Adrenal gland (tissue), 12 donors: ENCODE data around the gene PCGF2. TPM values are rescaled to one million over a fixed set of nuclear protein-coding genes. Genes with fewer than 3 reads are reported as not detected.
A peak's percentile ranks its signal among the peaks of the same experiment; 100 is the strongest.

Experiments used
- DNase-seq, 7 donors: peaks; one replicate each; pipeline ENCODE4 v3.0.0-alpha.2; 2019 to 2020
- H3K27ac ChIP-seq, 5 donors: fragments of 200-600 bp; sonication (generic) in 4 of 5; 1 replicate in 3 of 5; 2 replicates in 2 of 5; pipeline versions ENCODE4 v1.5.1 to v1.8.0; 2016 to 2020; ENCODE audit warnings: mild to moderate bottlenecking in 1 of 5
- H3K27me3 ChIP-seq: fragments of 200-600 bp; 2 replicates; pipeline ENCODE4 v1.8.0; 2021
- H3K36me3 ChIP-seq, 2 donors: fragments of 200-600 bp; replicated peaks in 1 of 2; 1 replicate in 1 of 2; 2 replicates in 1 of 2; pipeline versions ENCODE4 v1.5.1 to v1.8.0; 2018 to 2022
- H3K4me1 ChIP-seq, 2 donors: fragments of 200-600 bp; replicated peaks in 1 of 2; 1 replicate in 1 of 2; 2 replicates in 1 of 2; pipeline versions ENCODE4 v1.5.1 to v1.8.0; 2018 to 2021
- H3K4me3 ChIP-seq, 4 donors: fragments of 200-600 bp; sonication (generic) in 3 of 4; one replicate each; pipeline ENCODE4 v1.5.1; 2016 to 2018
- H3K9me3 ChIP-seq, 3 donors: fragments of 200-600 bp; sonication (generic) in 1 of 3; replicated peaks in 1 of 3; 1 replicate in 2 of 3; 2 replicates in 1 of 3; pipeline versions ENCODE4 v1.5.1 to v1.8.0; 2016 to 2021
- POLR2A ChIP-seq, 2 donors: fragments of 450-650 bp; IDR thresholded peaks; one replicate each; pipeline ENCODE4 v1.6.1; 2017; ENCODE audit warnings: antibody characterized with exemption in 2 of 2, mild to moderate bottlenecking in 2 of 2, moderate library complexity in 1 of 2
- WGBS, 4 donors: extraction: QIAGEN DNeasy Blood & Tissue Kit in 2 of 4; methylation state at CpG; one replicate each; pipeline versions ENCODE4 v1.1.5 to v1.1.7; 2013 to 2017; 5-methylcytosine and 5-hydroxymethylcytosine counted together
- intact Hi-C, 2 donors: fragments of 100-400 bp; cut with DNase I; formaldehyde crosslinking; loops; one replicate each; pipeline versions ENCODE4 v1.14.1 to v1.15.0; 2022 to 2023
- polyA plus RNA-seq, 3 donors: library from polyadenylated mRNA; stranded (reverse); fragments of 200-250 nt in 2 of 3; fragments of 350-450 nt in 1 of 3; fragmentation: Illumina TruSeq in 1 of 3; extraction: RNeasy Lipid Tissue Mini Kit (QIAGEN cat#74804) in 1 of 3; gene quantifications; one replicate each; pipeline ENCODE4 v1.2.3, GENCODE V29; 2013 to 2014
- total RNA-seq, 9 donors: library from RNA; depleted of rRNA in 4 of 9; stranded (reverse); fragments of >200 nt in 4 of 9; fragments of 120-200 nt in 1 of 9; fragmentation: NEBNext Ultra II Directional in 1 of 9; extraction: Animal tissue kit (Norgen Biotek cat#: 25700) in 1 of 9; gene quantifications; one replicate each; pipeline versions ENCODE4 v1.1.0 to v1.2.4, GENCODE V29; 2013 to 2023
- TF ChIP-seq, protein P1 (sequence below), 6 experiments: fragments of 450-650 bp in 4 of 6; fragments of 200-600 bp in 2 of 6; sonication (generic) in 1 of 6; IDR thresholded peaks; 1 replicate in 5 of 6; 2 replicates in 1 of 6; pipeline versions ENCODE4 v1.5.1 to v1.8.0; 2016 to 2021; ENCODE audit warnings: antibody characterized with exemption in 6 of 6, mild to moderate bottlenecking in 2 of 6, moderate library complexity in 1 of 6
- donor health status: healthy with polysubstance abuse.
- donor health status: Bipolar disorder and iron deficiency.
- donor health status: DM: yes; HTN: yes; CAD: no.
- donor health status: DM: no; HTN: no; CAD: no.
- donor health status: DM: no; HTN: no; CAD: no.
- donor health status: DM: yes; HTN: yes; CAD: no.

Gene PCGF2
- total and polyA plus RNA-seq, 12 donors = 7.4 to 233 (median 38.9) TPM

DNA sequence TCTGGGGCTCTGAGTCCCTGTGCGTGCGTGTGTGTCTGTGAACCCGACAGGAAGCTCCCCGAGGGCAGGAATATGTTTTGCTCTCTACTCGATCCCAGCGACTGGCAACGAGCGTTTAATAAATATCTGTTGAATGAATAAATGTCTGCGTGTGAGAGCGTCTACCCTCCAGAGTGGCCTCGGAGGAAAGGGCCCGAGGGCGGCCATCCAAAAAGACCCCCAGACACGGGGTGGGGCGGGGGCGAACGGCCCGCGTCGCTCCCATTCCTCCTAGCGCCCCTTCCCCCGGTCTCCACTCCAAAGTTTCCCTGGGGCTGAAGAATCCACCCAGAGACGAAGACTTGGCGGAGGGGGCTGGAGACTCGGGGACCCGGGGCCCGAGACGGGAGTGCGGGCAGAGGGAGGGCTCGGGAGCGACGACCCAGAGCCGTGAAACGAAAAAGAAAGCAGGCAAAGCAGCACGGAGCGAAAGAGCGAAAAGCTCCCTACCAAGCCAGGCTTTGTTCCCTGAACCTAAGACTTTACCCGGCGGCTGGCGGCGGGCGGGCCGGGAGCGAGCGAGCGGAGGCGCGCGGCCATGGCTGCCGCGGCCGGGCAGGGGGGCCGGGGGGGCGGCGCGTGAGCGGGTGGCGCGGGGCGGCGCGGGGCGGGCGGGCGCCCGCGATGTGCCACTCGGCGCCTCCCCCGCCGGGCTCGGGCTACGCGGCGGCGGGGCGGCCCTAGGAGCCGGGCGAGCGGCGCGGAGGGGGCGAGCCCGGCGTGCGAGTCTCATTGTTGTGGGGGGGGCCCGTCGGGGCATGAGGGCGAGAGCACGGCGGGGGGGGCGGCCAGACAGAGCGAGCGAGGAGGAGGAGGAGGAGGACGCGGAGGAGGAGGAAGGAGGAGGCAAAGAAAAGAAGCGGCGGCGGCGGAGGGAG is 43.3 kb downstream of the PCGF2 start, which contains the start of gene MLLT6:
Gene MLLT6 (plus strand): TSS at position 668 of the 917 bp plus-strand sequence. CDS start 360 bp downstream, outside the sequence.
- intact Hi-C loops = no loop called here
- Histone ChIP-seq H3K27me3 (no peaks in the 10 kb centered on the region), H3K4me3 (peak within 1 kb of the TSS; percentile 65 to 95 (median 84)), H3K9me3 (no peaks in the 10 kb centered on the region), H3K4me1 (peaks cover 24 to 45% of the 10 kb centered on the region in 2 donors), H3K36me3 (peaks cover 0 to 23% of the 10 kb centered on the region in 2 donors), H3K27ac (peak within 1 kb of the TSS; percentile 90 to 99 (median 99))
- whole genome bisulfite sequencing, 4 donors = 1 to 3% (median 1%) methylated on average over 27 to 98 of the region's 100 CpGs
- peak in 1 of 2 donors; percentile 79 for TF ChIP-seq POLR2A (IDR thresholded peaks at IDR 0.05)
- TF ChIP-seq, protein P1, sequence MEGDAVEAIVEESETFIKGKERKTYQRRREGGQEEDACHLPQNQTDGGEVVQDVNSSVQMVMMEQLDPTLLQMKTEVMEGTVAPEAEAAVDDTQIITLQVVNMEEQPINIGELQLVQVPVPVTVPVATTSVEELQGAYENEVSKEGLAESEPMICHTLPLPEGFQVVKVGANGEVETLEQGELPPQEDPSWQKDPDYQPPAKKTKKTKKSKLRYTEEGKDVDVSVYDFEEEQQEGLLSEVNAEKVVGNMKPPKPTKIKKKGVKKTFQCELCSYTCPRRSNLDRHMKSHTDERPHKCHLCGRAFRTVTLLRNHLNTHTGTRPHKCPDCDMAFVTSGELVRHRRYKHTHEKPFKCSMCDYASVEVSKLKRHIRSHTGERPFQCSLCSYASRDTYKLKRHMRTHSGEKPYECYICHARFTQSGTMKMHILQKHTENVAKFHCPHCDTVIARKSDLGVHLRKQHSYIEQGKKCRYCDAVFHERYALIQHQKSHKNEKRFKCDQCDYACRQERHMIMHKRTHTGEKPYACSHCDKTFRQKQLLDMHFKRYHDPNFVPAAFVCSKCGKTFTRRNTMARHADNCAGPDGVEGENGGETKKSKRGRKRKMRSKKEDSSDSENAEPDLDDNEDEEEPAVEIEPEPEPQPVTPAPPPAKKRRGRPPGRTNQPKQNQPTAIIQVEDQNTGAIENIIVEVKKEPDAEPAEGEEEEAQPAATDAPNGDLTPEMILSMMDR (IDR thresholded peaks at IDR 0.05) = no peak
- peak; percentile 77 to 87 (median 79) for DNase-seq

DNA sequence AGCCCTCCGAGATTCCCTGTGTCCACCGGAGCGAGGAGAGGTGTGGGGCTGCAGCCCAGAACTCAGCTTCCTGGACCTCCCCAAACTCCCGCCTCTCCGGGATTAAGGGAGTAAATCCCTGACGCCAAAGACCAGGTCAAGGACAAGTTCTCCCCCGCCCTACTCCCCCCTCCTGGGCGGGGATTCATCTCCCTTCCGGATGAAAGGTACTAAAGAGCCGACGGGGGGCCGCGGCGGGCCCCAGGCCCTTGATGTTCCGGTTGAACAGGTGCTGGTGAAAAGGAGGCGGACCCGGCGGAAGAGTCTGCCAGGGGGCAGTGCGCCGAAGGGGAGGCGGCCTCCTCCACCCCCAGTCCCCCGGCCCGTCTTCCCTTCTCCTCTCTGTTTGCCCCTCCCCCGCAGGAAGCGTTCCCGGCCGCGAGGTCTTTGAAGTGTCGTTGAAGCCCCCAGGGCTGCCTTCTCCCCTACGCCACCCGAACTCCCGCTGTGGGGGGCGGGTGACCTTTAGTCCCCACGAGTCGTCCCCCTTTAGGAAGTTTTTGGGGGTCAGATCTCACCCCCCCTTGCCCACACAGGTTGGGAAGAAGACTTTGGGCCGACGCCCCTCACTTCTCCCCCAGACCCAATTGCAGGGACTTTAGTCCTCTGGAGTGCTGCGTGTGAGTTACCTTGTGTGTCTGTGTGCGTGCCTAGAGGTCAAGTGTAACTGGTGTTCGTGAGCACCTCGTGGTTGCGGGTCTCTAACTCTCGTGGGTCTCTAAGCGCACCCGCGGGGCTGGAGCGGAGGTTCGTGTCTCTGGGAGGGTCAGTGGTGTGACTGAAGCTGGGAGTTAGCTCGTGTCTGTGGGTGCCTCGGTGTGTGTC is 44.2 kb downstream of the PCGF2 start:
- no peaks in the 10 kb centered on the region for H3K27me3 ChIP-seq
- H3K9me3 ChIP-seq = no peaks in the 10 kb centered on the region
- peak overlapping the region in 3 of 4 donors; percentile 74 to 95 (median 94) for H3K4me3 ChIP-seq
- TF ChIP-seq POLR2A (IDR thresholded peaks at IDR 0.05) = peak in 1 of 2 donors; percentile 60
- TF ChIP-seq, protein P1 (IDR thresholded peaks at IDR 0.05) = no peak
- H3K4me1 ChIP-seq = peaks cover 24 to 52% of the 10 kb centered on the region in 2 donors
- peak; percentile 82 to 93 (median 91) for DNase-seq
- peak overlapping the region; percentile 90 to 99 (median 99) for H3K27ac ChIP-seq
- WGBS, 4 donors = 0 to 4% (median 1%) methylated on average over 15 to 50 of the region's 50 CpGs
- intact Hi-C loops = no loop called here
- peaks cover 0 to 14% of the 10 kb centered on the region in 2 donors for H3K36me3 ChIP-seq

DNA sequence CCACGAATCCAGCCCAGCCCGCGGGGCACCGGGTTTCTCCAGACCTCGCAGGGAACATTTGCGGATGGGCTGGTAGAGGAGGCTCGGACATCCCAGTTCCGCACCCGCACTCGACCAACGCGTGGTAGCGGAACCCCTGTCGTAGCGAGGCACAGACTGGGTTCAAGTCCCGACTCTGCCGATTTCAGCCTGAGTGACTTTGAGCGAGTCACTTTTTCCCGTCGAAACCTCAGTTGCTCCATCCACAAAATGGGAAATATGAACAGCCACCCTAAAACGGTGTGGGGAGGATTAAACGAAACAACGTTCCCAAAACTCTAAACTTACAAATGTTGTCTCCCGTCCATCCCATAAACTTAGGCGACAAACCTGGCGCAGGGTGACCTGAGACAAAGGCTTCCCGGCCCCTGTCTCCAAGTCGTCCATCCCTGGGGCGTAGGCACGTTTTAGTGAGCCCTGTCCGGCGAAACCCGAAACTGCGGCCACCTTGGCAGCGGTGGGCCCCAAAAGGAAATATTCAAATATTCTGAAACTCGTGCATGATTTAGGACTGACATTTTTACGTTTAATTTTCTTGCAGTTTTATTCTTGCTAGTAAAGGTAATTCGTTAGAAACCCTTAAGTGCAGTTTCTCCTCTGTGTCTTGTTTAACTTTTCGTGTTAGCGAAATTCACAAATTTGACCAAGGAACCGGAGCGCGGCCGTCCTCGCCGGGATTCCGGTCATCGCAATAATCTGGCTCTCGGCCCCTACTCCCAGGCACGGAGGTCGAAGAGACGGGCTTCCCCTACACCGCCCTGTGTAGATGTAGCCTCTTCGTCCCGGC is 45.0 kb downstream of the PCGF2 start:
- peaks cover 0 to 7% of the 10 kb centered on the region in 2 donors for H3K36me3 ChIP-seq
- intact Hi-C loops = no loop called here
- TF ChIP-seq, protein P1 (IDR thresholded peaks at IDR 0.05) = no peak
- TF ChIP-seq POLR2A (IDR thresholded peaks at IDR 0.05) = no peak
- peak overlapping the region in 3 of 4 donors; percentile 4 to 95 (median 74) for H3K4me3 ChIP-seq
- H3K9me3 ChIP-seq = no peaks in the 10 kb centered on the region
- no peaks in the 10 kb centered on the region for H3K27me3 ChIP-seq
- peak overlapping the region; percentile 90 to 99 (median 99) for H3K27ac ChIP-seq
- DNase-seq = peak in 2 of 7 donors; percentile 37 to 56
- WGBS, 4 donors = 2% methylated on average over 31 to 55 of the region's 55 CpGs
- H3K4me1 ChIP-seq = peaks cover 24 to 51% of the 10 kb centered on the region in 2 donors
